ENCODE measurements around the gene NRXN3.
"Not testable (repeated sequence)": the region's sequence is repeated elsewhere in the genome, so short reads cannot be mapped to it uniquely, and the experiment has no call there.

NRXN3 gene

DNA sequence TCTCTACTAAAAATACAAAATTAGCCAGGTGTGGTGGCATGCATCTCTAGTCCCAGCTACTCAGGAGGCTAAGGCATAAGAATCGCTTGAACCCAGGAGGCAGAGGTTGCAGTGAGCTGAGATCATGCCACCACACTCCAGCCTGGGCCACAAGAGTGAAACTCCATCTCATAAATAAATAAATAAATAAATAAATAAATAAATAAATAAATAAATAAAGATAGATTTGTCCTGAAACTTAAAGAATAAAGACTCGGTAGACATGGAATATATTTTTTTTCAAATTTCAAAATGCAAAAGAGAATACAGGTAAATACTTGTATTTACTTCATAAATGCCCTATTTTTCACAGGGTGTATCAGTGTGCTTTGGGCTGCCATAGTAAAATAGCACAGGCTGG lies 317.4 kb downstream of the NRXN3 start:
- WGBS = 56% methylated on average over 1 of the region's 2 CpGs

DNA sequence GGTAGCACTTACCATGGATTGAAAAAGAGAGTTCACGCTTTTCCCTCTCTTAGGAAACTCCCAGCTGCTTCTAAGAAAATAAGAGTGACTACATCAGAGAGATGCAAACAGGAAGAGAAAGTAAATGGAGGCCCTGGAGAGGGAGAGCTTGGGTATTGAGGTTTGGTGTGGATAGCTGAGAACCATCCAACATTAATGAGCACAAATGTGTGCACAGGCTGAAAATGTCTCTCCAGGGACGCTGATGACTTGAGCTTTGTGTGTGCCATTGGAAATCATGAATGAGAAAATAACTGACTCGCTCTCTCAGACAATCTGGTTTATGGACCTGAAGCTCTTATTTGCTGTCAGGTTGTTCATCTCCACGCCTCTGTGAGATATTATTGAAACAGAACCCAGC lies 318.8 kb downstream of the NRXN3 start:
- H3K9me3 ChIP-seq (ENCODE audit: insufficient read depth, low read depth, low read length) = no peaks in the 10 kb centered on the region
- H3K4me3 ChIP-seq (ENCODE audit: low read length) = no peak overlapping the region
- peaks cover 15% of the 10 kb centered on the region for H3K4me1 ChIP-seq (ENCODE audit: insufficient read depth, low read length)
- H3K36me3 ChIP-seq (ENCODE audit: insufficient read depth, low read length) = no peaks in the 10 kb centered on the region
- H3K27me3 ChIP-seq (ENCODE audit: insufficient read depth, low read length) = no peaks in the 10 kb centered on the region
- 95% methylated on average over 4 of the region's 4 CpGs for WGBS
- H3K9ac ChIP-seq (ENCODE audit: low read depth, low read length) = no peak overlapping the region
- no peak overlapping the region for H3K27ac ChIP-seq (ENCODE audit: low read depth, low read length)

More for the DNA sequence above, 317.4 kb downstream of the NRXN3 start:
- not testable (repeated sequence) for H3K27me3 ChIP-seq (ENCODE audit: insufficient read depth, low read length); H3K4me3 ChIP-seq (ENCODE audit: low read length); H3K9ac ChIP-seq (ENCODE audit: low read depth, low read length); H3K27ac ChIP-seq (ENCODE audit: low read depth, low read length); H3K36me3 ChIP-seq (ENCODE audit: insufficient read depth, low read length); H3K9me3 ChIP-seq (ENCODE audit: insufficient read depth, low read depth, low read length)
- H3K4me1 ChIP-seq (ENCODE audit: insufficient read depth, low read length) = peaks cover 15% of the 10 kb centered on the region

DNA sequence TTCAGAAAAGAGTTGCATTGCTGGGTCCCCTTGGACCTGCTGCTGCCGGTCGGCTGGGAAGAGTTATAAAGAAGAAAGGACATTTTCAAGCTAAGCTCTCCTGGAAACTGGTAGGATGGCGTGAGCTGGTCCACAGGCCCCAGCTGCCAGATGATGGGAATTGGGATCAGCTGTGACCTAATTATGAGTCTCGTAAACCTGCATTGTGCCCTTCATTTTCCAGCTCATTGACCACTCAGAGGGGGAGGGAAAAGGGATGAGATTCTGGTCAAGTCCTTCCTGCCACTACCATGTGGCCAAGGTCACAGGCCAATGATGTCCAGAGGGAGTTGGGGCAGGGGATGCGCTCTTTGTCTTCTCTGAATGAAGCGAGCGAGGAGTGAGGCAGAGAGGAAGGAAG lies 320.9 kb downstream of the NRXN3 start:
- Histone ChIP-seq H3K9ac (ENCODE audit: low read depth, low read length) (no peak overlapping the region), H3K27ac (ENCODE audit: low read depth, low read length) (no peak overlapping the region), H3K9me3 (ENCODE audit: insufficient read depth, low read depth, low read length) (no peaks in the 10 kb centered on the region), H3K36me3 (ENCODE audit: insufficient read depth, low read length) (no peaks in the 10 kb centered on the region), H3K4me1 (ENCODE audit: insufficient read depth, low read length) (peaks cover 5% of the 10 kb centered on the region; the same call in 1 of the 2 replicates), H3K27me3 (ENCODE audit: insufficient read depth, low read length) (no peaks in the 10 kb centered on the region), H3K4me3 (ENCODE audit: low read length) (no peak overlapping the region)
- WGBS = 86% methylated on average over 7 of the region's 7 CpGs

DNA sequence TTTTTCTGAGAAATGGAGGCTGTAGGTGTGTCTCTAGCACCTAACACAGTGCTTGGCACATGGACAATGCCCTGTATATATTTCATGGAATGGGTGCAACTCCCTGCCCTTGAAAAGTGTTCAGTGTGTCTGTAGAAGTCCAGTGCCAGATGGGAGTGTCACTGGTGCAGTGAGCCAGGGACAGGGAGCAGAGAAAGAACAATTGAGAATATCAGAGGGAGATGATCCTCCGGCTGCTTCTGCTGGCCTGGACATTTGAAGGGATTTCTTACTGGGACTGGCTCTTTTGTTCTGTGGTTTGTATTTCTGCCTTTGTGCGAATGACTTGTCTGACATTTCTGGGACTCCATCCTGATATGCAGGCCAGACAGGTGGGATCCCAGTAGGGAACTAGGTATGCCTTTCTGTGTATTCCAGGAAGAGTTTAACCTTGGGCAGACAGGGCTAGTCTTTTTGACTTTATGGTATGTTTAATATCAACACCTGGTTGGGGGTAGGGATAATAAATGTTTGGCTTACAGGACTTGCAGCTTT lies 328.0 kb downstream of the NRXN3 start:
- Histone ChIP-seq H3K9ac (ENCODE audit: low read depth, low read length) (no peak overlapping the region), H3K36me3 (ENCODE audit: insufficient read depth, low read length) (no peaks in the 10 kb centered on the region), H3K4me1 (ENCODE audit: insufficient read depth, low read length) (no peaks in the 10 kb centered on the region), H3K9me3 (ENCODE audit: insufficient read depth, low read depth, low read length) (no peaks in the 10 kb centered on the region), H3K27me3 (ENCODE audit: insufficient read depth, low read length) (no peaks in the 10 kb centered on the region), H3K27ac (ENCODE audit: low read depth, low read length) (no peak overlapping the region), H3K4me3 (ENCODE audit: low read length) (no peak overlapping the region)
- WGBS = 94% methylated on average over 2 of the region's 2 CpGs

DNA sequence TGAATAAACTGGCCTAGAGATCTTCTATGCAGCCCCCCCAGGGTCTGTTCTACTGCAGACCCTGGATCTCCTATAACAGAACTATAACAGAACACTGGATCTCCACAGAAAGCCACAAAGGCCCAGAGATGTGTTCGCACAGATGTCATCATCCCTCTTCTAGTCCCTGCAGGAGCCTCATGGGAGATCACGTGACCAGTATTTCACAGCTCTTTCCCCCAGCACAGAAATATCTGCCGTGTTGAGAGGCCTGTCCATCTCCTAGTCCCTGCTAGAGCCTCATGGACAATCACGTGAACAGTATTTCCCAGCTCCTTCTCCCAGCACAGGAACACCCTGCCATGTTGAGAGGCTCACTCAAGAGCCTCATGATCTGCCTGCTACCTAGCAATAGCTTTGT lies 331.7 kb downstream of the NRXN3 start:
- Histone ChIP-seq H3K4me3 (ENCODE audit: low read length) (no peak overlapping the region), H3K27ac (ENCODE audit: low read depth, low read length) (no peak overlapping the region), H3K9me3 (ENCODE audit: insufficient read depth, low read depth, low read length) (no peaks in the 10 kb centered on the region), H3K27me3 (ENCODE audit: insufficient read depth, low read length) (no peaks in the 10 kb centered on the region), H3K36me3 (ENCODE audit: insufficient read depth, low read length) (no peaks in the 10 kb centered on the region), H3K9ac (ENCODE audit: low read depth, low read length) (no peak overlapping the region), H3K4me1 (ENCODE audit: insufficient read depth, low read length) (no peaks in the 10 kb centered on the region)
- WGBS = 92% methylated on average over 4 of the region's 4 CpGs

DNA sequence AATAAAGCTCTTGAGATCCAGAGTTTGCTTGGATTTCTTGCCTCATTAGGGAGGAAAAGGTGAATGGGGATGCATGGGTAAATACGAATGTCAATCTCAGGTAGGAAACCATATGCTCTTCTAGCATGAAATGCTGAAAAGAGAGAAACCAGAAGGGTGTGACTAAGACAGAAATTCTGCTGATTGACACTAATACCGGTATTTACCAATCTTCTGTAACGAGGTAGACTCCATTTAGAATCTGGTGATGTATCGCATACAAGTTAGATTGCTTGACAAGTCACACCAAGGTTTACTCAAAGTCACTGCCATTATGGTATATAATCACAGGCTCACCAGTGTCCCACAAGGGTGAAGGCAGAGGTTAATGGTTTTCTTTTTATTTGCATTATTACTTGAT lies 337.9 kb downstream of the NRXN3 start:
- H3K27ac ChIP-seq (ENCODE audit: low read depth, low read length) = no peak overlapping the region
- WGBS = 95% methylated on average over 4 of the region's 4 CpGs

DNA sequence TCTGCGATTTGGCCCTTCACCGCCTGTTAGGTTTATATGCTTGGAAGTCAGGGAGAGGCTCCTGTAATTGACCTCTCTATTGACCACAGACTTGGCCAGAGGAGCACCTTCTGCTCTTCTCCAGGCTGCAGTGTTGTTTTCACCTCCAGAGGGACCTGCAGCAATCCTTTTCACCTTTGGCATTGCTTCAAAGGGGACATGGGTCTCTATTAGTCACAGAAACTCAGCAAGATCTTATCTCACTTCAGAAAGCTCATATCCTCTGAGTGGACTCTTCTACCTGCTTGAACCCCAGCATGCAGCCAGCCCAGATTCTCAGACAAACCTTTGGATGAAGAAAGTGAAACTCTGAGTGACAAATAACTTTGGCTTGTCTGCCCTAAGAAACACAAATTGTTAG lies 339.3 kb downstream of the NRXN3 start:
- H3K4me1 ChIP-seq (ENCODE audit: insufficient read depth, low read length) = no peaks in the 10 kb centered on the region
- H3K9me3 ChIP-seq (ENCODE audit: insufficient read depth, low read depth, low read length) = no peaks in the 10 kb centered on the region
- no peaks in the 10 kb centered on the region for H3K27me3 ChIP-seq (ENCODE audit: insufficient read depth, low read length)
- H3K36me3 ChIP-seq (ENCODE audit: insufficient read depth, low read length) = no peaks in the 10 kb centered on the region
- no peak overlapping the region for H3K9ac ChIP-seq (ENCODE audit: low read depth, low read length)
- no peak overlapping the region for H3K27ac ChIP-seq (ENCODE audit: low read depth, low read length)
- WGBS = 78% methylated on average over 2 of the region's 2 CpGs
- H3K4me3 ChIP-seq (ENCODE audit: low read length) = no peak overlapping the region

More for the DNA sequence above, 337.9 kb downstream of the NRXN3 start:
- Histone ChIP-seq H3K36me3 (ENCODE audit: insufficient read depth, low read length) (no peaks in the 10 kb centered on the region), H3K4me3 (ENCODE audit: low read length) (no peak overlapping the region), H3K9ac (ENCODE audit: low read depth, low read length) (no peak overlapping the region), H3K27me3 (ENCODE audit: insufficient read depth, low read length) (no peaks in the 10 kb centered on the region), H3K9me3 (ENCODE audit: insufficient read depth, low read depth, low read length) (no peaks in the 10 kb centered on the region), H3K4me1 (ENCODE audit: insufficient read depth, low read length) (no peaks in the 10 kb centered on the region)

DNA sequence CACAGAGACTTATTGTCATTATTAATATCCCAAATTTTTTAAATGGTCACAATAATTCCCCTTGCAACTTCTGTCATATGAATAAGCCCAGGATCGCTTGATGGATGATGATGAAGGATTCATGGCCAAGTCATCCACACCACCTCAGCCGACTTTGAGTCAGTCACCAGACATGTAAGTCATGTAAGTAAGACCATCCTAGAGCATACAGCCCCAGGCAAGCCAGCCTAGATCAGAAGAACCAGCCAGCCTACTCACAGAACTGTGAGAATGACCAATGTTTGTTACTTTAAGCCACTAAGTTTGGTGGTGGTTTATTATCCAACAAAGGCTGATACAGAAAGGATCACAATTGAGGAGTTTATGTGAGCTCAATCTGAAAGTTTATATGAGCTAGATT lies 341.8 kb downstream of the NRXN3 start:
- H3K4me3 ChIP-seq (ENCODE audit: low read length) = no peak overlapping the region
- no peak overlapping the region for H3K9ac ChIP-seq (ENCODE audit: low read depth, low read length)
- no peak overlapping the region for H3K27ac ChIP-seq (ENCODE audit: low read depth, low read length)
- WGBS = 96% methylated on average over 2 of the region's 2 CpGs
- no peaks in the 10 kb centered on the region for H3K27me3 ChIP-seq (ENCODE audit: insufficient read depth, low read length)
- no peaks in the 10 kb centered on the region for H3K9me3 ChIP-seq (ENCODE audit: insufficient read depth, low read depth, low read length)
- no peaks in the 10 kb centered on the region for H3K4me1 ChIP-seq (ENCODE audit: insufficient read depth, low read length)
- no peaks in the 10 kb centered on the region for H3K36me3 ChIP-seq (ENCODE audit: insufficient read depth, low read length)

DNA sequence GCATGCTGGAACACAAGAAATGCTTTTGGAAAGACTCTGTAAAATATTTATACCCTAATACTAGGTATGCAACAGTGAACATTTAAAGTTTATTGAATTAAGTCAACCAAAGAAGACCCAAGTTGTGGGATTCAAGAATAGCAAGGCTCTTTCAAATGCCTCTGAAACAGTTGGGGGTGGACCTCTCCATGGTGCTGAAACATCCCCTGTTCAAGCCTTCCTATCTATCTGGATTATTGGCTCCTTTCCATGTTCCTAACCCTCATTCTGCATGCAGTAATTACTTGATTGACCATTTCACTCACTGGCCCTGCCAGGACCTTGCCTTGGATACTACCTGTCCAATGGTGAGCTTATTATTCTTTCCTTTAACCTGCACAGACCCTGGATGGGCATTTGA lies 349.7 kb downstream of the NRXN3 start:
- Histone ChIP-seq H3K27ac (ENCODE audit: low read depth, low read length) (no peak overlapping the region), H3K36me3 (ENCODE audit: insufficient read depth, low read length) (no peaks in the 10 kb centered on the region), H3K9me3 (ENCODE audit: insufficient read depth, low read depth, low read length) (no peaks in the 10 kb centered on the region), H3K4me3 (ENCODE audit: low read length) (no peak overlapping the region), H3K4me1 (ENCODE audit: insufficient read depth, low read length) (peaks cover 4% of the 10 kb centered on the region; the same call in 1 of the 2 replicates), H3K27me3 (ENCODE audit: insufficient read depth, low read length) (no peaks in the 10 kb centered on the region), H3K9ac (ENCODE audit: low read depth, low read length) (no peak overlapping the region)

DNA sequence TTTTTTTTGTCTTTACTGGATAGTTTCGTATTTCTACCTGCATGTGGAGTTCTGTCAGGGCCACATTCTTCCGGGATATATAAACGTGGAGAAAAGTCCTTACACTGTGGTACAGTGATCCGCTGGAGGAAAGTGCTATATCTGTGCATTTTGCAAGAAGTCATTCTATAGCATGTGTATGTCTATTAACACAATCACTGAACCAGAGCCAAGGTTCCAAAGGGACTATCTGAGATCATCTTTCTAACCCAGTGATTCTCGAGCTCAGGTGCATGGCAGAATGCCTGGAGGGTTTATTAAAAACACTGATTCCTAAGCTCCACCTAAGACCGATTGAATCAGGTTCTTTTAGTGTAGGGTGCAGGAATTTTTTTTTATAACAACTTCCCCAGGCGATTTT lies 354.0 kb downstream of the NRXN3 start:
- Histone ChIP-seq H3K27me3 (ENCODE audit: insufficient read depth, low read length) (no peaks in the 10 kb centered on the region), H3K4me1 (ENCODE audit: insufficient read depth, low read length) (no peaks in the 10 kb centered on the region), H3K4me3 (ENCODE audit: low read length) (no peak overlapping the region), H3K27ac (ENCODE audit: low read depth, low read length) (no peak overlapping the region), H3K9me3 (ENCODE audit: insufficient read depth, low read depth, low read length) (no peaks in the 10 kb centered on the region), H3K36me3 (ENCODE audit: insufficient read depth, low read length) (no peaks in the 10 kb centered on the region), H3K9ac (ENCODE audit: low read depth, low read length) (no peak overlapping the region)
- 82% methylated on average over 6 of the region's 7 CpGs for WGBS

DNA sequence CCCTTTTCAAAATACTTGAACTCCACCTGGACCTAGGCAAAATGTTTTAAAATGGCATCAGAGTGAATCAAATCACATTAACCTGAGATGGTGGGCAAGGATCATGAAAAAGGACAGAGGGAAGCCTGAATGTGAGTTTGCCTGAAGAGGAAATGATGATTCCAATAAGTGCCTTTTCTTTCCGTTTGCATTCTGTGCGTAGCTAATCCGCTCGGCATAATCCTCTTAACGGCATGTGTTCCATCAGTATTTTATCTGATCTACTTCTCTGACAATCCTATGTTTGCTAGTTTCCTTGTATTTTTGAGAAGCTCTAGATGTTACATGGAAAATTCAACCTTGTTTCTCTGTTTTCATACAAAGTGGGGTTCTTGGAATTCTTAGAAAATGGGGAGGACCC lies 354.6 kb downstream of the NRXN3 start:
- H3K27me3 ChIP-seq (ENCODE audit: insufficient read depth, low read length) = no peaks in the 10 kb centered on the region
- no peak overlapping the region for H3K9ac ChIP-seq (ENCODE audit: low read depth, low read length)
- WGBS = 88% methylated on average over 5 of the region's 5 CpGs
- no peaks in the 10 kb centered on the region for H3K9me3 ChIP-seq (ENCODE audit: insufficient read depth, low read depth, low read length)
- H3K4me3 ChIP-seq (ENCODE audit: low read length) = no peak overlapping the region
- H3K36me3 ChIP-seq (ENCODE audit: insufficient read depth, low read length) = no peaks in the 10 kb centered on the region
- H3K27ac ChIP-seq (ENCODE audit: low read depth, low read length) = no peak overlapping the region
- H3K4me1 ChIP-seq (ENCODE audit: insufficient read depth, low read length) = no peaks in the 10 kb centered on the region

DNA sequence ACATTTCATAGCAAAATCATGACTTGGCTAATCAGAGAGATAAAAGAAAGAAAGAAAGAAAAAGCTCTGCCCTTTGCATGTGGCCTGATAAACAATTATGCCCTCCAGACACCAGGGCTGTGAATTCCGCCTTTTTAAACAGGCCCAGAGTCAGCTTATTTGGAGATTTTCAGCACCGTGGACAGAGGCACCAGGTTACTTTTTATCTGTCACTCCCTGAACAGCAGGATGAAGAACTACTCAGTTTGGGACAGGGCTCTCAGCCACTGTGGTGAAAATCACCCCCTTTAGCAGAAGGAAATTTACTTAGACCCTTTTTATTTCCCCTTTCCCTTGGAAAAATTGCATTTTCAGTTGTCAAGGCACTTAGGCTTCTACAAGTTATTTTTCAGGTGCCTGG lies 359.9 kb downstream of the NRXN3 start:
- no peak overlapping the region for H3K27ac ChIP-seq (ENCODE audit: low read depth, low read length)
- no peaks in the 10 kb centered on the region for H3K4me1 ChIP-seq (ENCODE audit: insufficient read depth, low read length)
- H3K36me3 ChIP-seq (ENCODE audit: insufficient read depth, low read length) = no peaks in the 10 kb centered on the region
- 23% methylated on average over 2 of the region's 2 CpGs for WGBS
- H3K4me3 ChIP-seq (ENCODE audit: low read length) = no peak overlapping the region
- no peaks in the 10 kb centered on the region for H3K9me3 ChIP-seq (ENCODE audit: insufficient read depth, low read depth, low read length)
- H3K9ac ChIP-seq (ENCODE audit: low read depth, low read length) = no peak overlapping the region
- H3K27me3 ChIP-seq (ENCODE audit: insufficient read depth, low read length) = no peaks in the 10 kb centered on the region

Data from HUES64 (cell line).